Thyroid gland (tissue), 4 donors: Measurements from ENCODE around the gene SSBP1. TPM values are rescaled to one million over a fixed set of nuclear protein-coding genes. Genes with fewer than 3 reads are reported as not detected.

Experiments used
- DNase-seq, 2 donors: peaks; one replicate each; pipeline ENCODE4 v3.0.0-alpha.2; 2019
- H3K27ac ChIP-seq, 3 donors: fragments of 200-600 bp; sonication (generic); 1 replicate in 2 of 3; 2 replicates in 1 of 3; pipeline ENCODE4 v1.5.1; 2016 to 2019; ENCODE audit warnings: mild to moderate bottlenecking in 1 of 3, moderate library complexity in 1 of 3
- H3K27me3 ChIP-seq: fragments of 200-600 bp; sonication (generic); one replicate; pipeline ENCODE4 v1.5.1; 2019
- H3K36me3 ChIP-seq, 2 donors: fragments of 200-600 bp; sonication (generic); one replicate each; pipeline ENCODE4 v1.5.1; 2016 to 2019
- H3K4me1 ChIP-seq, 2 donors: fragments of 200-600 bp; sonication (generic); one replicate each; pipeline ENCODE4 v1.5.1; 2017 to 2019
- H3K4me3 ChIP-seq, 3 donors: fragments of 200-600 bp; sonication (generic); replicated peaks in 1 of 3; 1 replicate in 2 of 3; 2 replicates in 1 of 3; pipeline ENCODE4 v1.5.1; 2016; ENCODE audit warnings: mild to moderate bottlenecking in 1 of 3
- H3K9me3 ChIP-seq: fragments of 200-600 bp; sonication (generic); one replicate; pipeline ENCODE4 v1.5.1; 2017
- CTCF ChIP-seq, 6 experiments: fragments of 200-600 bp in 3 of 6; fragments of 450-650 bp in 3 of 6; sonication (generic) in 3 of 6; IDR thresholded peaks; one replicate each; pipeline ENCODE4 v1.5.1; 2016 to 2019; ENCODE audit warnings: antibody characterized with exemption in 6 of 6, mild to moderate bottlenecking in 2 of 6, inconsistent platforms in 1 of 6, moderate library complexity in 1 of 6
- POLR2A ChIP-seq, 2 donors: fragments of 450-650 bp; IDR thresholded peaks; one replicate each; pipeline ENCODE4 v1.6.1; 2017; ENCODE audit warnings: antibody characterized with exemption in 2 of 2, mild to moderate bottlenecking in 2 of 2, moderate library complexity in 1 of 2
- WGBS, 2 donors: methylation state at CpG; one replicate each; pipeline ENCODE4 v1.1.5; 2017; 5-methylcytosine and 5-hydroxymethylcytosine counted together
- intact Hi-C: fragments of 100-400 bp; cut with DNase I; formaldehyde crosslinking; loops from one replicate; pipeline ENCODE4 v1.15.1; 2023
- small RNA-seq: library from RNA; depleted of rRNA; stranded (forward); fragments of <200 nt; gene quantifications from one replicate; pipeline ENCODE3, GENCODE V24; 2016
- total RNA-seq, 4 donors: library from RNA; depleted of rRNA; stranded (reverse); fragments of >200 nt; gene quantifications; one replicate each; pipeline ENCODE4 v1.2.3, GENCODE V29; 2016

The SSBP1 gene
- total RNA-seq, 4 donors from 2014 or later: 112 to 146 (median 129) TPM

DNA sequence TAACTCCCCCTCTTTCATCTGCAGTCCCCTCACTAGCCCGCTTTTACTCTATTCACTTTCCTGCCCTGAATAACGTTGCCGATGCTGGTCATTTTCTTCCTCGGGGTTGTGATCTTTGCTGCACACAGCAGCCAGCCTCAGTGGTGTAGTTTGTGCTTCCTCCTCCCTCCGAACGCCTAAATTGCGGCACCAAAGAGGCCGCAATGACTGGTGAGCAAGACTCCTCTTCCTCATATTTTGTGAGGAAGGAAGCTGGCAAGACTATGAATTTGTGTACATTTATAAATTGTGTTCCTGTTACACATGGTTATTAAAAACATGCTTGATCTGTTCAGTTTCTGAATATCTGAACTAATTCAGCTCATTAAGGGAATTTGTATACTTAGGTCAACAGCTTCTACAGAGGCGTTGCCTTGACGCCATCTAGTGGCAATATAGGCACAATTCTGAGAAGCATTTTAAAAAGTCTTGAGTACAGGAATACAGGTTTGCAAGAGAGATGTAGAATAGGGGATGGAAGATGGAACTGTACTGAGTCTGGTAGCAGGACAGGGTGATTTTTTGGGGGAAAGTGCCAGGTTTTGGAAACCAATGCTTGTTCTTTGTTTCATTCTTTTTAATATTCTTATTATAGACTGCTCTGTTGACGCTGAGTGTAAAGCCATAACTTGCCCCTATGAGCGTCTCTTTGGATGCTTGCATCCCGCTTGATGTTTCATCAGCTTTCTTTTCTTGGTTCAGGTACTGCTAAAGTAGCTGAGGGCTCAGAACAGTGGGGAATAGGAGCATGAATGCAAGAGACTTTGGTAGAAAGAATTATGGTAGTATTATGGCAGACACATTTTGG lies 47.8 kb downstream of the SSBP1 start:
- Histone ChIP-seq H3K4me3 (no peak overlapping the region), H3K27ac (no peak overlapping the region), H3K4me1 (no peaks in the 10 kb centered on the region), H3K27me3 (no peaks in the 10 kb centered on the region), H3K9me3 (no peaks in the 10 kb centered on the region), H3K36me3 (no peaks in the 10 kb centered on the region)
- 72 to 74% methylated on average over 13 of the region's 13 CpGs for WGBS, 2 donors
- intact Hi-C loops: no loop called here
- peak; percentile 54 to 74 (median 58) for TF ChIP-seq CTCF (IDR thresholded peaks at IDR 0.05)
- no peak for TF ChIP-seq POLR2A (IDR thresholded peaks at IDR 0.05)
- peak; percentile 12 to 20 for DNase-seq

- WGBS, 2 donors: 86 to 92% methylated on average over 2 of the region's 2 CpGs
- H3K27ac ChIP-seq: no peak overlapping the region
- TF ChIP-seq POLR2A (IDR thresholded peaks at IDR 0.05) (no peak), CTCF (IDR thresholded peaks at IDR 0.05) (no peak)
Measured at GRCh38 chr7:141788296-141788695, 50.1 kb downstream of the SSBP1 start.

DNA sequence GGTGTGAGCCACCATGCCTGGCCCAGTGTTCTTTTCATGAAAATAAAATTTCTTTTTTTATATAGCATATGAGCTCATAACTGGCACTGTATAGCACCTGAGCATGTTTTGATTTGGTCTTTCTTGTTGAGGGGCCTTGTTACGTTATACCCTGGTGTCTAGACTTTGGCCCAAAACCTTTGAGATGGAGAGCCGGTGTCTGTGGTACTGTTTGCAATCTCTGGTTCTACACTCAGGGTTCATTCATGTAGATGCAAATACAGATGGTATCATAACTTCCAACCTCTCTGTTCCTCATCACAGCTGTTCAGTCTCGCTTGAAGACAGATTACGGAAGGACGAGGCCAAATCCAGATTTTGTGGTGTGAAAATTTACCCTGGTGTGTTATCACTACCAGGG lies 51.8 kb downstream of the SSBP1 start, which contains the start of gene TAS2R5:
Gene TAS2R5 (plus strand): TSS at position 301 of the 400 bp plus-strand sequence. CDS start 145 bp downstream, outside the sequence.
- no peak for DNase-seq
- no peak for TF ChIP-seq CTCF (IDR thresholded peaks at IDR 0.05)
- no peak for TF ChIP-seq POLR2A (IDR thresholded peaks at IDR 0.05)

More at GRCh38 chr7:141788296-141788695, 50.1 kb downstream of the SSBP1 start:
- no peaks in the 10 kb centered on the region for H3K27me3 ChIP-seq
- H3K36me3 ChIP-seq: no peaks in the 10 kb centered on the region
- peaks cover 0 to 4% of the 10 kb centered on the region in 2 donors for H3K4me1 ChIP-seq
- DNase-seq: no peak
- H3K9me3 ChIP-seq: no peaks in the 10 kb centered on the region
- no peak overlapping the region for H3K4me3 ChIP-seq
- intact Hi-C loops: no loop called here

GRCh38 chr7:141792526-141792925 lies 54.4 kb downstream of the SSBP1 start:
- TF ChIP-seq POLR2A (IDR thresholded peaks at IDR 0.05) (no peak), CTCF (IDR thresholded peaks at IDR 0.05) (no peak)

More for the DNA sequence above, 51.8 kb downstream of the SSBP1 start, which contains the start of gene TAS2R5:
- Histone ChIP-seq H3K27ac (no peak within 1 kb of the TSS), H3K27me3 (no peaks in the 10 kb centered on the region), H3K9me3 (no peaks in the 10 kb centered on the region), H3K4me1 (peaks cover 0 to 4% of the 10 kb centered on the region in 2 donors), H3K36me3 (no peaks in the 10 kb centered on the region), H3K4me3 (no peak within 1 kb of the TSS)
- WGBS, 2 donors: 86 to 92% methylated on average over 5 of the region's 5 CpGs
- intact Hi-C loops: no loop called here

More at GRCh38 chr7:141792526-141792925, 54.4 kb downstream of the SSBP1 start:
- H3K9me3 ChIP-seq: no peaks in the 10 kb centered on the region
- no peak overlapping the region for H3K27ac ChIP-seq
- peak in 1 of 2 donors; percentile 3 for DNase-seq
- H3K27me3 ChIP-seq: no peaks in the 10 kb centered on the region
- intact Hi-C loops: no loop called here
- 47 to 54% methylated on average over 2 of the region's 2 CpGs for WGBS, 2 donors
- no peaks in the 10 kb centered on the region for H3K36me3 ChIP-seq
- no peak overlapping the region for H3K4me3 ChIP-seq
- H3K4me1 ChIP-seq: peaks cover 0 to 4% of the 10 kb centered on the region in 2 donors

Small RNA genes lying within 50 kb of the gene (small RNA-seq; reads per million reads assigned to genes)
- not detected for gene RNU1-82P

Other genes with a start within 250 kb of the SSBP1 start
- gene AGK, start 186.9 kb upstream of the SSBP1 start, total RNA-seq: 10 to 100 TPM; 28.2 to 36.7 (median 32.2) TPM
- 10 to 100 TPM; 34.1 to 57.5 (median 45.3) TPM for gene DENND11, start 36.2 kb upstream of the SSBP1 start, total RNA-seq
- gene WEE2, start 30.0 kb upstream of the SSBP1 start, total RNA-seq: under 1 TPM in 1 of 4 donors, not detected in 3; 0.79 TPM
- 10 to 100 TPM in 1 of 4 donors, 1 to 10 TPM in 3; 3.0 to 11.1 (median 4.1) TPM for gene TAS2R3, start 25.7 kb downstream of the SSBP1 start, total RNA-seq
- 1 to 10 TPM; 1.8 to 6.3 (median 4.3) TPM for gene TAS2R4, start 38.3 kb downstream of the SSBP1 start, total RNA-seq
- gene TAS2R5, start 51.9 kb downstream of the SSBP1 start, total RNA-seq: 1 to 10 TPM; 2.3 to 3.8 (median 3.1) TPM
- not detected for gene PRSS37, start 103.1 kb downstream of the SSBP1 start, total RNA-seq
- not detected for gene OR9A4, start 178.0 kb downstream of the SSBP1 start, total RNA-seq
- 1 to 10 TPM in 2 of 4 donors, under 1 TPM in 2; 0.33 to 3.2 (median 0.95) TPM for gene CLEC5A, start 208.6 kb downstream of the SSBP1 start, total RNA-seq
- gene TAS2R38, start 235.4 kb downstream of the SSBP1 start, total RNA-seq: not detected